MM.1S (cell line): ENCODE results near the gene SKAP2.

Experiments
- EZH2 ChIP-seq: fragments of 300-600 bp; sonication (generic); optimal IDR thresholded peaks from 2 replicates; pipeline ENCODE3; 2017; ENCODE audit warnings: low read depth, mild to moderate bottlenecking, antibody characterized with exemption, low read length, mixed read lengths
- EZH2phosphoT487 ChIP-seq: fragments of 300-600 bp; sonication (generic); IDR thresholded peaks from 2 replicates; pipeline ENCODE4 v1.6.1; 2018; ENCODE audit warnings: antibody characterized with exemption, low read length
- TF ChIP-seq, protein P1 (sequence below): fragments of 300-600 bp; sonication (generic); IDR thresholded peaks from 2 replicates; pipeline ENCODE4 v1.5.1; 2016; ENCODE audit warnings: antibody characterized with exemption, low read length, mixed read lengths

- TF ChIP-seq, protein P1, sequence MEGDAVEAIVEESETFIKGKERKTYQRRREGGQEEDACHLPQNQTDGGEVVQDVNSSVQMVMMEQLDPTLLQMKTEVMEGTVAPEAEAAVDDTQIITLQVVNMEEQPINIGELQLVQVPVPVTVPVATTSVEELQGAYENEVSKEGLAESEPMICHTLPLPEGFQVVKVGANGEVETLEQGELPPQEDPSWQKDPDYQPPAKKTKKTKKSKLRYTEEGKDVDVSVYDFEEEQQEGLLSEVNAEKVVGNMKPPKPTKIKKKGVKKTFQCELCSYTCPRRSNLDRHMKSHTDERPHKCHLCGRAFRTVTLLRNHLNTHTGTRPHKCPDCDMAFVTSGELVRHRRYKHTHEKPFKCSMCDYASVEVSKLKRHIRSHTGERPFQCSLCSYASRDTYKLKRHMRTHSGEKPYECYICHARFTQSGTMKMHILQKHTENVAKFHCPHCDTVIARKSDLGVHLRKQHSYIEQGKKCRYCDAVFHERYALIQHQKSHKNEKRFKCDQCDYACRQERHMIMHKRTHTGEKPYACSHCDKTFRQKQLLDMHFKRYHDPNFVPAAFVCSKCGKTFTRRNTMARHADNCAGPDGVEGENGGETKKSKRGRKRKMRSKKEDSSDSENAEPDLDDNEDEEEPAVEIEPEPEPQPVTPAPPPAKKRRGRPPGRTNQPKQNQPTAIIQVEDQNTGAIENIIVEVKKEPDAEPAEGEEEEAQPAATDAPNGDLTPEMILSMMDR, result no peak
- TF ChIP-seq EZH2, result no peak
- TF ChIP-seq EZH2phosphoT487, result no peak
These were observed 239.6 kb downstream of the SKAP2 start for GRCh38 chr7:26624839-26625238.
